Stimulated activated CD4-positive, alpha-beta T cell treated with anti-CD3 and anti-CD28 coated beads, Interleukin-12 subunit alpha, Interleukin-12 subunit beta, amount 100 ng/mL, for 48 hours (primary cell): ENCODE measurements around the gene FOXO3.

Experiments
- DNase-seq, 3 donors: peaks; one replicate each; pipeline ENCODE4 v3.0.0-alpha.2; 2020; ENCODE audit warnings: low read depth in 2 of 3, low spot score in 1 of 3

Gene FOXO3

DNA sequence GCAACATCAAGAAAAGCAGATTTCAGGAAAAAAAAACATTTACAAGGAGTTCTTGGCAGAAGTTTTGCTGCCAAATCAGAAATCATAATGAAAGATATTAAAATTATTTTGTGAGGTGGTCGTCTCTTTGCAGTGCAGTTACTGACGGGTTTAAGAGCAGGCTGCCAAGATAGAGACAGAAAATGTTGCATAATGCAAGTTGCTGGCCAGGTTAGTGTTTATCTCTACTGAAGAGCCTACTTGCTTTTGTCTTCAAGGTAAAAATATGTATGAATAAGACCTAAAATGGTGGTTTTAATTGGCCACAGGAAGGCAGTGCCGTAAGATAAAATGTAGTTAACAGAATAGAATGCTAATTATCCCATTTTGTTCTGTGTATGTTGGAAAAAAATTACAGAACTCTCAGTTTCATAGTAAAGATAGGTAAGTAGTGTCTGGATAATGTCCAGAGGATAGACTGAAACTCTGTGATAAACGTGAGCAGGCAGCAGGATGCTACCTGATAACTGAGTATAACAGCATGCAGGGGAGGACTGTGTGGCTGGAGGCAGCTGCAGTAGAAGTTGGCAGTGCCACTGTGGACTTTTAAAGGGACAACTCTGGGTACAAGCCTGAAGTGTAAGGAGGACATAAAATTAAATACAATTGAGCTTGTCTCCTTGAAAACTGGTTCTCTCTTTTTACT lies 13.9 kb downstream of the FOXO3 start:
- DNase-seq: no peak

DNA sequence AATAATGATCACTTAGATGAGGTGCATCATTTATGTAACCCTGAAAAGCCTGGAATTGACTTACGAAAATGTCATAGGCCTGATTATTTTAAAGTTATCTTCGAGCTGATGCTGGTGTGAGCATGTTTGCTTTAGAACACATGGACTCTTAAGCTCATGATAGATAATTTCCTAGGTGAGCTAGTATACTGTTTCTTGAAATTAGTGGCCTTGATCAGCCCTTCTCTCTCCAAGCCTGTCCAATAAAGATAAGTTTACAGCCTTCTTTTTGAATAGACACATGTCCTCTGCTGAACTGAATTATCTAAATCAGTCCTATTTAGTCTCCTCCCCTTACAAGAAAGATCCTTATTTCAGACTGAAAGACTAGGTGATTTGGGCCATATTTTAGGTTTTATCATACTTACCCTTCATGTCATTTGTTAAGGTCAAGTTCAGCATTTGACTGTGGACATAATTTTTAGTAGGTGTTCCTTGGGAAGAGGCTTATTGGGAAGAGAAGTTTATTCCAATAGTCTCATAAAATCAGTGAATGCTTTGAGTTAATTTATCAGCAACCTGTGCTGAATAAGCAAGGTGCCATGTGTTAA lies 15.3 kb downstream of the FOXO3 start:
- DNase-seq: no peak

DNA sequence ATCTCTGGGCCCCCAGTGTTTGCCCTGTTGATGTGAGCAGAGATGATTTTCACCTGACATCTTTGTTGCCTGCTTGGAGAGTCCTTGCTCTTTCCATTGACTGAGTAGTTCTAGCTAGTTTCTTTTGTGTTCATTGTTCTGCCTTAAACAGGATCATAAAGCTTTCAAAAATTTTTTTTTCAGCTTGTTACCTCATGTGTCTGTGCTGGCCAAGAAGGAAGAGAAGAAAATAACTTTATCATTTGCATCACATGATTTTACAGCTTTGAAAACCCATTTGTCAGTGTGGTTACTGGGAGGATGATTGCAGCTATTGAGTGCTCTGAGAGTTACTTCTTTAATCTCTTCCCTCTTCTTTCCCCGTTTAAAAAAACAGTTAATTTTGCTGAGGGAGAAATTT lies 16.0 kb downstream of the FOXO3 start:
- no peak for DNase-seq

DNA sequence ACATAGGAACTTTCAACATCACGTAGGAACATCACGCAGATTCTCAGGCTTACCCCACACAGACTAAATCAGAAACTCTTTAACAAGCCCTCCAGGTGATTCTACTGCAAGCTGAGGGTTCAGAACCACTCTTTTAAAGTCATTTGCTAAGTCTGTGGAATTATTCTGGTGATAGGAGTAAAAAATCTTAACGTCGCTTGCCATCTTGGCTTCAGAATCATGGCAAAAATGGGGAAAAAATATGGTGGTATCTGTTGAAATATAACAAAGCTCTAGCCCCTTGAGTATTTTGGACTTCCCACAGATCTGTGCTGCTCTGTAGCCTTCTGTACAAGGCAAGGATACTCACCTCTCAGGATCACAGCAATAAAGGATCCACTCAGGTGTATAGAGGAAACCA lies 17.4 kb downstream of the FOXO3 start:
- no peak for DNase-seq

DNA sequence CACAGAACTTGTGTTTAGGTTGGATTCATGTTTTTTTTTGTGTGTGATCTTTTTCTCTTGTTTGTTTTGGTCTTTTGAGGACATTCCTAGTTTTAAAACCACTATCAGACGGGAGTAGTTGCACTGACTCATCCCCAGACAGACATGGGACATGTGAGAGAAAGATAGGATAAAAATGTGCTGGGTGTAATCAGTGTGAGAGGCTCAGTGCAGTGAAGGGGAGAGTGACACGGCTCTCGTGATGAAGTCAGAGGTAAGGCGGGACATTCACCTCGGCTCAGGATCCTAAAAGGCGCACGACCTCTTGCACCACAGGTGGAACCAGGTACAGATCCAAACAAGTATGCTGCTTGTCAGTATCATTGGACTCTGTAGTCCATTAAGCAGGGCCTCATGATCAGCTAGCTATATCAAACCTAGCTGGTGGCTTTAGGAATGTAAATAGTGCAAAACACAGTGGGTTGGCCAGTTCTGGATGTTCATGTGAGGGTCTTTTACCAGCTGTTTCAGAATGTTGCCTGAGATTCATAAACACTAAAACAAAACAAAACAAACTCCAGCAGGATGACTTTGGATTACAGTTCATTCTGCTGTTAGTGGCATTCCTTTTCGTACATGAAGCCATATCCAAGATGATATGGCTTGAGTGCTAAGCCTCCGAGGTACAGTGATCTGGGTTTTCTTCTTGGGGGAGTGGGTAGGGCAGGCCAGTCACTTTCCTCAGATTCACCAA lies 18.0 kb downstream of the FOXO3 start:
- DNase-seq: no peak

DNA sequence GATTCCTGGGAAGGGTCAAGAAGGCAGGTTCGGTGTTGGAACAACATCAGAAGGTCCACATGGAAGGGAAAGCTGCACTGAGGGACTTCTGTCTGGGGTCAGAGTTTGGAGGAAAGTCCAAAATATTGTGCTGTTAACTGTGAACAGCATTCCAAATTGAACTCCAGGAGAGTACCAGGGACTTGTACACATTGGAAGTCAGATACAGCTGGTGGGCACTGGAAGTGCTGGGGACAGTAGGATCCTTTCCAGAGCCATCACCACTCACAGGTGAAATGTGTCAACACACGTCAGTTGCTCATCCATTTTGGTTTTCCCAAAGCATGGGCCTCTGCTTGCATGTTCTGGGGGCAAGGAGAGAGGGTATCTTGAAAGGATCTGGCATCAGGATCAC lies 18.6 kb downstream of the FOXO3 start:
- no peak for DNase-seq

DNA sequence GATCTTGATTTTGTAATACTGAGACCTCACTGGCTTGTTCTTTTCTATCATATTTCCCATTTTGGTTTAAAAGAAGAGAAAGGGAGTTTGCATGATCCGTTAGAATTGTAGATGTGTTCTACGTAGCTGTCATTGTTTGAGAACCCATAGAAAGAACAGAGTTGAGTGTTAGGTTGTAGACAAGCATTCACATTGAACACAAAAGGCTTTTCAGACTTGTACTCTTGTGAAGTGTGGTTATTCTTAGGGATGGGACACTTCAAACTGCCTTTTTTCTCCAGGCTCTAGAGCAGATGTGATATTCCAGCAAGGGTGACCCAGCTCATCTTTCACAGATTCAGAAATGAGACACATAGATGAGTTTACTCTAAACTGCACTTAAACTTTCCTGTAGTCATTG lies 19.9 kb downstream of the FOXO3 start:
- no peak for DNase-seq

DNA sequence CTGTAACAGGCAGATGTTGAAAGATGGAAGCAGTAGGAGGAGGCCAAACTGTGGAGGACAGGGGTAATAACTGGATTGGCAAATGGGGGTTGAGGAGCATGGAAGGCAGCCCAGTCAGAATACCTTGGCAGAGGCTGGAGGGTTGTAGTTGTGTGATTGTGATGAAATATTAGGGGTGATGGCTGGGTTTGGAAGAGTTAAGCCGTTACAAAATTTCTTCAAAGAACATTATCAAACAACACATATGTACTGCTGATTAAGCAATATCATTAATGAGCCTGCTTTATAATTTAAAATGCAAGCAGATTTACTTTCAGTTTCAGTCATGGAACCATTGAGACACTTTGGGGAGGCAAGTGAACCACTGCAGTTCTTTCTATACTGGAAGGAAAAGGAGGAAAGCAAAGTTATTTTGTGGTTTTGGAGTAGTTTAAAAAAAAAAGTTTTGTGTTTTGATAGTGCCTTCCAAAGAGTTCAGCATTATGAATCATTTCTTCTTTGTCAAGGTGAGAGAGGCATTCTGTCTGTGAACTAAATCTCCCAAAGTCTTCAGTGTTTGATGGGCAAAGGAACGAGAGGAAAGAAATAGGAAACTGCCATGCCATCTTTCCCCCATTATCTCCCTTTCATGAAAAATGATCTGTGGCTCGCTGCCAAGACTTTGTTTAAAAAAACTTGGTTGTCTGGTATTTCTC lies 20.7 kb downstream of the FOXO3 start:
- no peak for DNase-seq

DNA sequence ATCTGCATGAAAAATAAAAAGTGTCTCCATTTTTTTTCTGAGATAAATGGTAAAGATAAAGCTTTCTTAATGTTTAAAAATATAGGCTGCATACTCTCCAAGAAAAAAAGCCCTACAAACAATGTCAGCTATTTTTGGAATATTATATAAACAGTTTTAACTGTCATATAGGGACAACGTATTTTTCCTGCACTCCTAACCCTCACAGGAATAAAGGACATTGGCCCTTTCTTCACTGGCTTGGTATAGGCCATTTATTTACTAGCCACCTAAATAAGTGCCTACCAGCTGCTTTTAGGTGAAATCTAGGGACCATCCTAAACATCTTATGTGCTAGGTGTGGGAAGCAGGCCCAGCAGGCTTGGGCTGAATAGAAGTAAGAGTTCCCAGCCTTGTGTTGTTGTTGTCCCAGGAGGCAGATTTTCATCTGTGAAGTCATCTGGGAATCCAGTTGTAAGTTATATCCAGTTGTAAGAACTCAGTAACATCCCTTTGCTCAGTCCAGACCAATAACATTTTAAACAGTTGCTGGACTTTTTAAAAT lies 21.3 kb downstream of the FOXO3 start:
- DNase-seq: no peak

DNA sequence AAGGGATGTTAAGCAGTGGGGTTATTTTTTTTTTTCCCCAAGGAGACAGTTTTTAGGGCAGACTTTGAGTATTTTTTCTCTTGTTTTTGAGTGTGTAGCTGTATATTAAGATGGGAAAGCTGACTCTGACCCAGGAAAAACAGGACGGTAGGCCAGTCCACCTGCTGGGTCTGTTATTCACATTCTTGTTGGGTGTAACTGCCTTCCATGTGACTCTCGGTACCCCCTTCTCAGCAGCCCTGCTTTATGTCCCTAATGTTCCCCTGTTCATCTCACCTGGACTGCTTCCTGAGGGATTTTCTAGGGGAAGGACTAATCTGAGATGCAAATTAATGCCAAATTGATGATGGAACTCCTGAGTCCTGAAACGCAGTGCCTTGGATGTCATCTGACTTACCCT lies 21.9 kb downstream of the FOXO3 start:
- DNase-seq: no peak

DNA sequence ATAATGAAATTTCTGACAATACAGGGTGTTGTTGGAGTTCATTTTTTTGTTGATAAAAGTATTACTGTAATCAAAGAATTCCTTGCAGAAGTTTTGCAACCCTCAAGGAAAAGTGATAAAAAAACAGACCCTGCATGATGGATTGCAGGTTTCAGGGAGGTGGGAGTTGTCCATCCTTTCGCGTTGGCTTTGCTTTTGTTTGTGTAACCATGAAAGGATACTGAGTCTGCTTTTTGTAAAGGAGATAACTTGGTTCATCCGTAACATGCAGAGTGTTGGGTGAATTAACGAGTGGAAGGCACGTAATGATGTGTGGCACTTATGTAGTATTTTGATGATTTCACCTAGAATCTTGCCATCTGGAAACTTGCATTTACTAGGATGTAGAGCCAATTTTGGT lies 23.6 kb downstream of the FOXO3 start:
- no peak for DNase-seq

DNA sequence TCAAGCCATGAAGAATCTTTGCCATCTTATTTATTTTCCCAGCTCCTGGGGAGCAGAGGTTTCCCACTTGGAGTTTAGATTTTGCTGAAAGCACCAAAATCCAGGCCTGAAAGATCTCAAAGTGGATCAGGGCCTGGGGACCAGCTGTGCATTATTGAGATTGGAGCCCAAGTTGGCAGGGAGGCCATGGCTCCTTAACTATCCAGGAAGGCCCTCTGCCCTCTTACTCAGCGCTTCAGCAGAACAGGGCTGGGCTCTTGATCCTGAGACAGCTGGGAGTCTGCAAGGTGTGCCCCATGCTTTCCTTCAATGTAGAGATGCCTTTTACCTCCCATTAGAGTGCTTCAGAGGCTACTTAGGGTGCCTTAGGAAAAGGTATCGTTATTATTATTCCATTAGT lies 24.6 kb downstream of the FOXO3 start:
- no peak for DNase-seq

DNA sequence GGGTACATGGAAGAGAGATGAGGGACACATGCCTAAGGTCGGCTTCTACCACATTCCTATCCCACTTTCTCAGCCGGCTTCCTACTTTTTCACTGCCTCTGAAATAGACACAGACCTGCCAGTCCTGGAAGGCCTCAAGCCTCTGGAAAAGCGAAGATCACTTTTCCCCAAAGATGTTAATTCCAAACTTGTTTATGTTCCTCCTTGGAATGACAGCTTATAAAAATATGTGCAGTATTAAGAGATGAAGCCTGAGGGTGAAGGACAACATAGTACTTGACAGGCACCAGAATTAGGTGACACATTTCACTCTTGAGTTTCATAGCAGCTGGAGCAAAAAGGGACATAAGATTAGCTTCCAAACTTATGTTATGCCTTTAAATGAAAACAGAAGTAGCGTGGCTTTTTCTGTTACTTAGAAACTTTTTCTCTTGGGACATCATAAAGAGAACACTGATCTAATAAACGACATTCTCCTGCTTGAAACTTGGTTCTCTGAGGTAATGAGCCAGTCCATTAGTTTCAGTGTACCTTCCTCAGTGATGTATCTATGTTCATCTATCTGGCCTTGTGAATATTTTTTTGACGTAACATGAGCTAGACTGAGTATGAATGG lies 25.3 kb downstream of the FOXO3 start:
- DNase-seq: no peak

DNA sequence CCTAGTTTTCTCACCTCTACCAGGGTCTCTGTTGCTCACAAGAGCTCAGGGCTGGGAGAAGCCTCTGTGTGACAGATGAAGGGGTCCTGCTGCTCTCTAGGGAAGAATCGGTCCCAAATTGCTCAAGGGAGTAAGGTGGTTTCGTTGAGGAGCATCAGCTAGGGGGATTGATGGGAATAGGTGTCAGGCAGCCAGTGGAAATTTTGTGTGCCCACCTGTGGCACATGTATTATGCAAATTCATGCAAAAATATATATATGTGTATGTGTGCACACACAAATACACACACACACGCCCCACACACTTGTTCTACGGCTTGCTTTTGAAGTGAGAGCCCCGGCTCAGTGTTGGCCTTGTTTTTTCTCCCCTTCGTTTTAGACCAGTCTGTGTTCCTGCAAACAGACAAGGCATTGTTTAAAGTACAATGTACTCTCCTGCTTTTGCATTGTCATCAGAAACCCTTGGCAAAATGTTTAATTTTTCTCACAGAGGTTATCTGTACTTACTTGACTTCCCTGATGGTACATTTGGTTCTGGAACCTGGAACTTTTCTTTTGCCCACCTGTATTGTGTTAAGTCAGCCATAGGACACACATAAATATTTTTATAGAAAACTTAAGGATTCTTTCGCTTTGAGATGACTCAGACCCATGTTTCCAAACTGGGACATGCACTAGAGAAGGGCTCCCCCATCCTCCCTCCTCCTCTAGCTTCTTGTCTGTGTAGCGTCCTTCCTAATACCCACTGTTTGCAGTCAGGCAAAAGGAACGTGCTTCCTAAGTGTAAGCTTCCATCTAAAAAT lies 26.7 kb downstream of the FOXO3 start:
- DNase-seq: no peak

DNA sequence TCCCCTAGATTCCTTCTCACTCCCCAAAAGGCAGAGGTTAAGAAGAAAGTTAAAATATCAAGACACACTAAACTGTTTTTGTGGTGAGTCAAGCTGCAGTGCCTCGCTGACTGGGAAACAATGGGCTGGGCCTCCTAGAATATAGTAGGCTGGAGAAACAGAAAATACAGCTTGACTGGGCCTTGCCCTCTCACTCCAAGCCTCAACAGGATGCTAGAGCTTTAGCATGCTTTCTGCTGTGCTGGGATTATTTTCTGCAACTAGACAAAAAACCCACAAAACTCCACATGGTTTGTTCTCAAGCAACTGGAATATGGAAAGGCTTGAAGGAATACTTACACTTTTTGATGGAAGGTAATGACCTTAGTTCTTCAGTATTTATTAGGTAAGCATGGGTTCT lies 27.9 kb downstream of the FOXO3 start:
- DNase-seq: no peak

DNA sequence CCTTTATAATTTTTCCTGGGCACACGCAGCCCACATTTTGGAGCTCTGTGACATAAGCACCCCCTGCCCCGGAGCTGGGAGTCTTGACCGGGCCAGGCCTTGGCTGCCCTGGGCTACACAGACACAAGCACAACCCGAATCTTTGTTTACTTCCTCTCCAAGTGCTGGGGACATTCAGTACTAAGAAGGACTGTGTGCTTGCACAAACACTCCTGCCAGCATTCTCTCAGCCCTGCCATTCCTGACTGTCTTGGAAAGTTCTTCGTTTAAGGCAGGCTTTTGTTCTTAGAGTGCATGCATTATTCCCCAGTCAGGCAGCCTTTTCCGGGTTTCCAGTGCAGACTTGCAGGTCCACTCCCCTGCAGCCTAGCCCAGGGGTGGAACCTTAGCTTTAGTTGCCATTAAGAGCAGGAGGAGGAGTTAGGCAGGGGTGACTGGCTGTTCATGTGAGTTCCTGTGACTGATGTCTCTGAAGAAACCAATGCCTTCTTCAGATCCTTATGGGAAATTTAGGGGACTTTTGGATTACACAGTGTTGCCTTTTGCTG lies 28.6 kb downstream of the FOXO3 start:
- no peak for DNase-seq

DNA sequence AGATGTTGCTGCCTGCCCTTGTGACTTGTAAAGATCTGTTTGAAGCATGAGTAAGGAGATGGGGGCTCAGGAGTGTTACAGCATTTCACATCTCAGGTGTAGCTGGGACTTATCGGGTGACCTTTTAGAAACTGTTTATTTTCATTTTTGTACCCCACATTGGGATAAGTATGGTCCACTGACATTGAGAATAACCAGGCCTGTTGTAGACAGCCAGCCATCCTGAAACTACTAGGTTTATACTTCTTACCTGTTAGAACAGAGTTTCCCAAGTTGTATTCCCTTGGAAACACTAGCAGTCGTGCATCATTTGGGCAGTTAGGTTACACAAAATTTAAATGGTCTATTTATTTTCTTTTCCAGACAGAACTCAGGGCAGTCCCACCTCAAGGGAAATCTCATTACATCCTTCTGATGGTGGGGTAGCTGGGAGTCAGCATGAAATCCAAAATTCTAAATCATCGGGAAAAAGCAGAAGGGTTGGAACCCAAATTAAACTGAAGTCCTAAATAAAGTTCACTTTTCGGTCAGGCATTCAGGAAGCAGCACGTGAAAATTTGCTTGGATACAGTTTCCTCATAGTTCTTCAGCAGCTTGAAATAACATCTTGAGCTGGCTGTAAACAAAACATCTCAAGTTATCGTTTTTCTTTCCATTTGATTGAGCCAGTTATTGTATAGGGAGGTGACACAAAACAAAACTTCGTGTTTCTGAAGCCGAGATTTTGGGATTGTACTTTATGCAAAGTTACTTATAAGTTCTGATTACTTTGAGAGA lies 30.5 kb downstream of the FOXO3 start:
- DNase-seq: no peak

DNA sequence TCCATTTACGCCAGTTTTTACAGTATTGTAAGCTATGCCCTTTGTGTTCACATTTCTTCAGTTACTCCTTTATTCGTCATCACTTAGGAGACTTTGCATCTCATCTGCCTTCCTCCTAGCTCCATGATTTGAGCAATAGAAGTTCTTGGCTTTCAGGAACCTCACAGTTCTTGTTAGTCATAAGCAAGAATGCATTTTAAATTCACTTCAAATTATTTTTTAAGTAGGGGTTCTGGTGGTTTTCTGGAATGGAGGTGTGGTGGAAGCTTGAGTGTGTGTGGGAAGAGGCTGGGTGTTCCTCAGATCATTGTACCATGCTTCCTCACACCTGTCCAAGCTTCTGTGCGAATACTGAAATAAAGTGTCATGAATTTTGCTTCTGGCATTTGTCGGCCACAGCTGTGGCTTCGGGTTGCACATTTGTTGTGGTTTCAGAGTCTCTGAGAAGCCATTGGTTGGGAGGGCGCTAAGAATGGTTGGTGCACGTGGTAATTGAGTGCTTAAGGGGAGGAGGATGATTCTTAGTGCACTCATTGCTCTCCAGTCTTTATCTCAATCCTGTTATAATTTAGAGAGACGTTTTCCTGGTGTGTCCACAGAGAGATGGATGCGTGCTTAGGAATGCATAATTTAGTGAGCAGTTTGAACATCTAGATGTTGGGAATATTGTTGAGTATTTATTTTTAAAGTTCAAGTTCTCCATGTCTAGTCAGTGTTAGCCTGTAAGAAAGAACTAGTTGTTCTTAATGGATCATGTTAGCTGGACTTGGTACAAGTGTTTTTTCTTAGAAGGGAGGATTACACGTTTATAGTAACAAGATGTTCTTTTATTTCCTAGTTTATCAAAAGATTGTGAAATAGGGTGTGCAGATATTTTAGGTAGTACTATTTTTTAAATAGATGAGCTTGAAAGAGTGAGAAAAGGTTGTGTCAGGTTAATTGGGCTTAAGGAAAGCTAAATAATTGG lies 31.9 kb downstream of the FOXO3 start:
- peak in 1 of 3 donors; percentile 20 for DNase-seq
